NCI-H1694 treated with DMSO at 0.1 percent for 48 hours (cell line): ENCODE measurements around the gene OR9A2.
"Not testable (repeated sequence)": the region's sequence is repeated elsewhere in the genome, so short reads cannot be mapped to it uniquely, and the experiment has no call there.

Experiments
- DNase-seq: peaks from one replicate; lab custom pipeline; 2025; lab: John Stamatoyannopoulos, UW

OR9A2 gene

GRCh38 chr7:143016996-143017395, 9.9 kb downstream of the OR9A2 start:
- no peak for DNase-seq

GRCh38 chr7:143015926-143016490, 10.9 kb downstream of the OR9A2 start:
- DNase-seq, result no peak

- DNase-seq, result no peak
Measured at GRCh38 chr7:143015084-143015483, 11.8 kb downstream of the OR9A2 start.

- DNase-seq, result no peak
Measured at GRCh38 chr7:143013893-143014292, 13.0 kb downstream of the OR9A2 start.

- no peak for DNase-seq
Measured at GRCh38 chr7:143013473-143013872, 13.5 kb downstream of the OR9A2 start.

GRCh38 chr7:143012409-143012808, 14.5 kb downstream of the OR9A2 start:
- no peak for DNase-seq

- no peak for DNase-seq
Measured at GRCh38 chr7:143012001-143012400, 14.9 kb downstream of the OR9A2 start.

GRCh38 chr7:143008007-143008901, 18.7 kb downstream of the OR9A2 start:
- peak; percentile 35 for DNase-seq

GRCh38 chr7:143005632-143006260, 21.2 kb downstream of the OR9A2 start:
- DNase-seq, result no peak

- DNase-seq, result peak; percentile 35
Measured at GRCh38 chr7:143003393-143004051, 23.4 kb downstream of the OR9A2 start.

GRCh38 chr7:143002898-143003297, 24.0 kb downstream of the OR9A2 start:
- DNase-seq, result no peak

GRCh38 chr7:143002106-143002505, 24.8 kb downstream of the OR9A2 start:
- DNase-seq, result no peak

- DNase-seq, result no peak
Measured at GRCh38 chr7:143000648-143001047, 26.3 kb downstream of the OR9A2 start.

- no peak for DNase-seq
Measured at GRCh38 chr7:142999793-143000192, 27.1 kb downstream of the OR9A2 start.

GRCh38 chr7:142998966-142999365, 28.0 kb downstream of the OR9A2 start:
- no peak for DNase-seq

- DNase-seq, result no peak
Measured at GRCh38 chr7:142997456-142997989, 29.4 kb downstream of the OR9A2 start.

GRCh38 chr7:142992427-142992826, 34.5 kb downstream of the OR9A2 start:
- no peak for DNase-seq

GRCh38 chr7:142984297-142984696, 42.6 kb downstream of the OR9A2 start:
- DNase-seq, result no peak

- DNase-seq, result no peak
Measured at GRCh38 chr7:142983825-142984224, 43.1 kb downstream of the OR9A2 start.

- DNase-seq, result not testable (repeated sequence)
Measured at GRCh38 chr7:142978402-142978801, 48.5 kb downstream of the OR9A2 start.
